ENCODE data around the gene DMTF1.

Gene DMTF1

GRCh38 chr7:87147500-87147899 is 4.8 kb upstream of the DMTF1 start:
- no peak for DNase-seq

DNA sequence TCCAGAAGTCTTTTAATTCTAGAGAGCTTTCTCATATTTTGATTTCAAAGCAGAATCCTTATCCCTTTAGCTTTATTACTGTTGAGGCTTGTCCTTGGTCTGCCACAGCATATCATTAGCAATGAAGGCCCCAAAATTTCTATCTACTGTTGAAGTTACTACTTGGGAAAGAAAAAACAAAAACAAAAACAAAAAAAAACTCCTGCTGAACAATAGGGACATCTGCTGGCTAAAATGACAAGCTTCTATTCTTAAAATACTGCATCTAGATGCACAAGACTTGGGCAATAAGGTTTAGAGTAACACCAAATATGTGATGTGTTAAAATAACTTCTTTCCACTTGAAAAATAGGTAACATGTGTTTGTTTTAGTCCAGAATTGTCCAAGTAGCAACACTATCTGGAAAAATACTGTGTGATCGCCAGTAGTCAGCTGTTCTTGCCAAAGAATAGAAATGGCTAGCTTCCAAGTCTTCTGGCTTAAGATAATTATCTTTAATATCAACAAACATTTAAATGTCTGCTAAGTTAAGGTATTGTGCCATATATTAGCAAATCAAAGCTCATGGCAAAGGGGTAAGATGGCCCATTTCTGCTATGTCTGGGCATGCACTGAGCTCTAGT is 3.8 kb upstream of the DMTF1 start:
- peak in 1 of 14 donors; percentile 4 for DNase-seq

- peak in 1 of 14 donors; percentile 38 for DNase-seq
These were observed 1.1 kb upstream of the DMTF1 start for GRCh38 chr7:87151002-87151728.

DNA sequence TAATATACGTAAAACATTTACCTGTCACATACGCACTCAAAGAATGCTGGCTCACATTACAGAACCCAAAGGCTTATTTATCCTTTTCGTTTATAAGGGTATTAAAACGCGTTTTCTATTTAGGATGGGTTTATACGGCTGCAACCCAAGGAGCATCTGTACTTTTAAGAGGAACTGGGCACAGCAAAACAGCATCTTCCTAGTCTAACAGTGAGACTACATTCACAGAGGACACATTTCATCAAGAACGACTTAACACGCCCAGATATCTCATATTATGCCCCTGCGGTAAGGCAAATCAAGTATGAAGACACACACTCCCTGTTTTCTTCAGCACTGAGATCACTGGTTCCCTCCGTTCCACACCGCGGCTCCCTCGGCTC is 533 bp upstream of the DMTF1 start:
- DNase-seq: no peak

- DNase-seq: peak in 8 of 14 donors; percentile 41 to 64 (median 53)
These were observed 816 bp downstream of the DMTF1 start for GRCh38 chr7:87152897-87153641.

DNA sequence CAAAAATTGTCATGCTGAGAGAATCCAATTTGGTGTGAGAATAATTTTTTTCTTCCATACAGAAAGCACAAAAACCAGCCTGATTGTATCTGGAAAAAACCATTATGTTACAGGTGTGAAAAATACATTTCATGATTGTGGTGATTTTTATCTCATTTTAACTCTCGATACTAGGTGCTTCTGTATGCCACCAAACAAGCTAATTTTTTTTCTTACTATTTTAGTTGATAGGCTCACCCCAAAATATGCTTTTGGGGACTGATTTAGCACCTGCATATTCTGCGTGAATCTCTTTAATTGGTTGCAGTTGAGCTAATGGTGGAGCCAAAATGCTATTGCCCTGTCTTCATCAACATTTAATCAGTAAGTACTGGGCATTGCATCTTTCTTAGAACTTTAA is 1.9 kb downstream of the DMTF1 start:
- DNase-seq: no peak

DNA sequence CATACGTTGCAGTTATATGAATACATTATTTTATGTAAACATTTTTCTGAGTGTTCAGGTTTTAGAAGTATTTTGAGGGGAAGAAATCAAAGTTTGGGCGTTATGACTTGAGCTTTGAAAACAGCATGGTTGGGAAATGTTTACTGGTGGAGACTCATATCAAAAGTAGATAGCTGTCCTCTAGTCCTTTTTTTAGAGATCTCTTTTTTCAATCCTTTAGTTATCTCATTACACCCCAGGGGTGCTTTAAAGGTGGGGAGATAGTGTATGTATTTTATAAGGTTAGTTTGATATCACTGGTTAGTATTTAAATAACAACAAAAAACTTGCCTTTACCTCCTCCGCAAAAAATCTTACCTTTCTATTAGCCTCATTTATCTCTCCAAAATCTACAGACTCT is 2.3 kb downstream of the DMTF1 start:
- DNase-seq: no peak

DNA sequence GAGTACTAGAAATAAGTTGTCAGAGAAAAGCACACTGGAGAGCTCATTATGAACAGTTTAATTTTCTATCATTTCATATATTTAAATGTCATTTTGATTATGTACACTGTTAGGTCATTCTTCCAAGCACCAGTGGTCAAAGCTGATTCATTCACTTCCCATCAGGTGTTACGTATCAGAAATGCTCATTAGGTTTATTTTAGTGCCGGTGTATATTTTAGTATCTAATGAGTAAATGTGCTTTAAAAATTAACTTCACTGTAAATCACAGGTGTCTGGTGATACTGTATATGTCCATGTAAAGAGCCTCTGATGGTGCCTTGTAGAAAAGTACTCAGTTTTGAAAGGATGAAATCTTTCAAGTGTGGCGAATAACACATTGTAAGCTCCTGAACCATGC is 3.5 kb downstream of the DMTF1 start:
- DNase-seq: no peak

GRCh38 chr7:87156709-87157108 is 4.5 kb downstream of the DMTF1 start:
- DNase-seq: no peak

DNA sequence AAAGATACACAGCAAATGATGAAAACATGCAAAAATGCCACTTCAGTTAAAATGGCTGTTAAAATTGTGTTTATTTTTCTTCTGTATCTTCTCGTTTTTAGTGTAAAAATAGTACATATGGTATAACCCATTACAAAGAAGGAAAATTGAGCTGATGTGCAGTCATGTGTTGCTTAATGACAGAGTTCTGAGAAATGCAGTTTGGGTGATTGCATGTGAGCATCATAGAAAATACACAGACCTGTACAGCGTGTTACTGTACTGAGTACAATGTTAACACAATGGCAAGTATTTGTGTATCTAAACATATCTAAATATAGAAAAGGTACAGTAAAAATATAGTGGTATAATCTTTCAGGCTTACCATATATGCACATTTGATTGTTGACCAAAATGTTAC is 7.3 kb downstream of the DMTF1 start:
- no peak for DNase-seq

DNA sequence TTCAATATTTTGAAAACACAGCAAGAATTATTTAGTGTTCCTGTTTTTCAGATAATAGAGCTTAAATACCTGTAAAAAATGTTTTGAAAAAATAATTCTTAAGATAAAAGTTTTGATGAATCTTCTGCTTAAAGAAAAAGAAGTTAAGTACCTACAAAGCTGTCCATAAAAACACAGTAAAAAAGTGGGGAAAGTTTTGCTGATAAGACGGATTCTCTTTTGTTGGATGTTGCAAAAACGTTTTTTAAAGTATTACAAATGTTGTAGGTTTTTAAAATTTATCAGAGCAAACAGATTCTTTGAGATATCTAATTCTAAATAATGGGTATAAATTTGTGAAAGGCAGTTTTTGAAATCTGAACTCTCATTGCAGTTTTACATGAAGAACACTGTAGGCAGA is 12.2 kb downstream of the DMTF1 start:
- DNase-seq: no peak

DNA sequence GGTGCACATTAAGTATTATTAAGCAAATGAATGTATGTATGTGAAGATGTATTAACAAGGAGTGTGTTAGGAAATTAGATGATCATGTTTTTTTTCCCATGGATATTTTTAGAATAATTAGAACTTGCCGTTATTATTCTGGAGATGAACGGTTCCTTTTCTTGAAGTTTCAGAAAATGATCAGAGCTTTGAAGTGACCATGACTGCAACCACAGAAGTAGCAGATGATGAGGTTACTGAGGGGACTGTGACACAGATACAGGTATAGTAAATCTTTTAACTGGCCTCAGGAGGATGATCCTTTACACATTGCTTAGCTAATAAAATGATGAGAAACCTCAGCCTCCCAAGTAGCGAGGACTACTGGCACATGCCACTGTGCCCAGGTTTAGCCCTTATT is 18.6 kb downstream of the DMTF1 start:
- DNase-seq: no peak

GRCh38 chr7:87171282-87171934 is 19.2 kb downstream of the DMTF1 start:
- DNase-seq: no peak

GRCh38 chr7:87173471-87173870 is 21.2 kb downstream of the DMTF1 start:
- DNase-seq: no peak

GRCh38 chr7:87178320-87178719 is 26.1 kb downstream of the DMTF1 start:
- no peak for DNase-seq

GRCh38 chr7:87179180-87179579 is 26.9 kb downstream of the DMTF1 start:
- no peak for DNase-seq

GRCh38 chr7:87187120-87187519 is 34.9 kb downstream of the DMTF1 start:
- no peak for DNase-seq

DNA sequence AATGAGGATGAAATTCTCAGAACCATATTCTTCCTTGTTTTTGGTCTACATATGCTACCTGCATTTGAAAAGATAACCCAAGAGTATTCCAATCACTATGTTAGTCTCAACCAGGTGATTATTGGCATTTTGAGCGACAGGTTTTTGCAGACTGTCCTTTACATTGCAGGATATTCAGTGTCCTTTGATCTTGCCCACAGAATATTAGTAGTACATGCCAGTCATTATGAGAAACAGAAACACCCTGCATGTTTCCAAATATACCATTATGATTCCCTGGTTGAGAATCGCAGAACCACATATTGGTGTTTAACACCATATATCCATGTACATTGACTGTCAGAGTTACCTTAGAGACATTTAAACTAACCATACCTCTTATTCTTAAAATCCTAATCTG is 36.7 kb downstream of the DMTF1 start:
- DNase-seq: no peak

DNA sequence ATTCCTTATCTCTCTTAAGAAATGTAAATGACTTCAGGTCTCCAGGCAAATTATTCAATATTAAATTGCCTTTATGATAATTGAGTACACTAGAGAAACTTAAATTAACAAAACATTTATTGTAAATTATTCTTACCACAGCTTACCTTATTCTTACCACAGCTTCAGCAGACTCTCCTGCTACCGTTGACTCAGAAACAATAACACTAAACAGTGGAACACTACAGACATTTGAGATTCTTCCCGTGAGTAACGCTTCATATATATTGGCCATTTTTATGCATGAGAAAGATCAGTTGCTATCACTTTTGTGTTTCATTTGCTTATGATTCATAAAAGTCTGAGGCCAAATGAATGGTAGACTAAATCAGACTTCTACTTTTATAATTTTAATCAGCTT is 38.5 kb downstream of the DMTF1 start:
- no peak for DNase-seq

- no peak for DNase-seq
These were observed 40.7 kb downstream of the DMTF1 start for GRCh38 chr7:87192784-87193487.

GRCh38 chr7:87193912-87194311 is 41.7 kb downstream of the DMTF1 start:
- DNase-seq: no peak

GRCh38 chr7:87199241-87199640 is 47.0 kb downstream of the DMTF1 start:
- no peak for DNase-seq

All from C1 segment of cervical spinal cord (tissue), 14 donors.